Lower lobe of right lung (tissue), 2 donors: ENCODE data around the gene CELSR1. TPM values are rescaled to one million over a fixed set of nuclear protein-coding genes. Genes with fewer than 3 reads are reported as not detected.

Source experiments
- ATAC-seq, 2 donors: fragments of 200-7000 bp; cut with Tn5 transposase; one replicate each; pipeline ENCODE4 v1.9.1; 2020 to 2022; ENCODE audit warnings: mild to moderate bottlenecking in 2 of 2, moderate library complexity in 2 of 2
- DNase-seq: peaks from one replicate; pipeline ENCODE4 v3.0.0-alpha.2; 2020
- H3K27ac ChIP-seq: fragments of 200-600 bp; one replicate; pipeline ENCODE4 v1.8.0; 2022
- H3K27me3 ChIP-seq: fragments of 200-600 bp; one replicate; pipeline ENCODE4 v1.8.0; 2022; ENCODE audit warnings: low read depth
- H3K36me3 ChIP-seq: fragments of 200-600 bp; one replicate; pipeline ENCODE4 v1.8.0; 2022; ENCODE audit warnings: mild to moderate bottlenecking
- H3K4me1 ChIP-seq: fragments of 200-600 bp; one replicate; pipeline ENCODE4 v1.8.0; 2022
- H3K4me3 ChIP-seq: fragments of 200-600 bp; one replicate; pipeline ENCODE4 v1.8.0; 2022; ENCODE audit warnings: mild to moderate bottlenecking
- H3K9me3 ChIP-seq: fragments of 200-600 bp; one replicate; pipeline ENCODE4 v1.8.0; 2022
- CTCF ChIP-seq: fragments of 200-600 bp; IDR thresholded peaks from one replicate; pipeline ENCODE4 v1.8.0; 2022; ENCODE audit warnings: antibody characterized with exemption, mild to moderate bottlenecking
- intact Hi-C: fragments of 100-400 bp; cut with DNase I; formaldehyde crosslinking; loops from one replicate; pipeline ENCODE4 v1.11.0; 2022
- total RNA-seq: library from RNA; stranded (reverse); fragmentation: NEBNext Ultra II Directional; extraction: Animal tissue kit (Norgen Biotek cat#: 25700); gene quantifications from one replicate; pipeline ENCODE4 v1.2.1, GENCODE V29; 2021
- donor health status: DM: no; HTN: yes; CAD: no; lungs with severe emphysema.

The CELSR1 gene
- total RNA-seq, 1 donor from 2014 or later, result 51.8 TPM

- Histone ChIP-seq H3K36me3 (no peaks in the 10 kb centered on the region), H3K9me3 (peaks cover 10% of the 10 kb centered on the region), H3K27ac (no peak overlapping the region), H3K4me1 (peaks cover 2% of the 10 kb centered on the region), H3K4me3 (no peak overlapping the region), H3K27me3 (no peaks in the 10 kb centered on the region)
- intact Hi-C loops, result no loop called here
- TF ChIP-seq CTCF, result no peak
- ATAC-seq (peak in 1 of 2 donors; percentile 12), DNase-seq (peak; percentile 35)
Observed at GRCh38 chr22:46569055-46569847, 31.8 kb upstream of the CELSR1 start.

GRCh38 chr22:46568102-46568809 lies 30.8 kb upstream of the CELSR1 start:
- no peak for TF ChIP-seq CTCF
- H3K27me3 ChIP-seq, result no peaks in the 10 kb centered on the region
- no peak overlapping the region for H3K4me3 ChIP-seq
- intact Hi-C loops, result no loop called here
- peaks cover 12% of the 10 kb centered on the region for H3K4me1 ChIP-seq
- H3K36me3 ChIP-seq, result no peaks in the 10 kb centered on the region
- no peak overlapping the region for H3K27ac ChIP-seq
- ATAC-seq (no peak), DNase-seq (peak; percentile 24)
- H3K9me3 ChIP-seq, result peaks cover 10% of the 10 kb centered on the region

- Histone ChIP-seq H3K4me1 (peaks cover 12% of the 10 kb centered on the region), H3K4me3 (no peak overlapping the region), H3K27me3 (no peaks in the 10 kb centered on the region), H3K27ac (no peak overlapping the region), H3K36me3 (no peaks in the 10 kb centered on the region), H3K9me3 (peaks cover 10% of the 10 kb centered on the region)
- intact Hi-C loops, result no loop called here
- no peak for TF ChIP-seq CTCF
- DNase-seq (no peak), ATAC-seq (no peak)
Observed at GRCh38 chr22:46567471-46567870, 30.1 kb upstream of the CELSR1 start.

GRCh38 chr22:46564084-46564714 lies 26.8 kb upstream of the CELSR1 start:
- Histone ChIP-seq H3K9me3 (no peaks in the 10 kb centered on the region), H3K27ac (peak overlapping the region; percentile 29), H3K4me3 (no peak overlapping the region), H3K4me1 (peaks cover 12% of the 10 kb centered on the region), H3K27me3 (no peaks in the 10 kb centered on the region), H3K36me3 (no peaks in the 10 kb centered on the region)
- DNase-seq, result no peak
- intact Hi-C loops, result no loop called here
- peak; percentile 31 to 41 for ATAC-seq
- no peak for TF ChIP-seq CTCF

GRCh38 chr22:46563381-46564083 lies 26.1 kb upstream of the CELSR1 start:
- Histone ChIP-seq H3K4me1 (peaks cover 12% of the 10 kb centered on the region), H3K27me3 (no peaks in the 10 kb centered on the region), H3K9me3 (no peaks in the 10 kb centered on the region), H3K27ac (peak overlapping the region; percentile 29), H3K36me3 (no peaks in the 10 kb centered on the region), H3K4me3 (no peak overlapping the region)
- TF ChIP-seq CTCF, result peak; percentile 78
- intact Hi-C loops, result no loop called here
- peak; percentile 86 for DNase-seq
- ATAC-seq, result peak; percentile 94 to 95
